ENCODE results near the gene SNX3.

- no peak for TF ChIP-seq CTCF (IDR thresholded peaks at IDR 0.05; ENCODE audit: low read depth, low read length)
- TF ChIP-seq EZH2phosphoT487 (IDR thresholded peaks at IDR 0.05; ENCODE audit: low read depth): no peak
These were observed 49.0 kb upstream of the SNX3 start for GRCh38 chr6:108309844-108310243.
